Islet precursor cell (in vitro differentiated cells): ENCODE data around the gene GADL1.
A peak's percentile ranks its signal among the peaks of the same experiment; 100 is the strongest.

ENCODE experiments used
- DNase-seq: peaks from one replicate; pipeline ENCODE4 v3.0.0-alpha.2; 2018

GADL1 gene

GRCh38 chr3:30691249-30691880 is 203.1 kb downstream of the GADL1 start:
- DNase-seq: no peak

- DNase-seq: no peak
Observed at GRCh38 chr3:30690199-30690598, 204.3 kb downstream of the GADL1 start.

GRCh38 chr3:30688776-30689641 is 205.5 kb downstream of the GADL1 start:
- peak; percentile 86 for DNase-seq

- no peak for DNase-seq
Observed at GRCh38 chr3:30687930-30688570, 206.4 kb downstream of the GADL1 start.

GRCh38 chr3:30686799-30687198 is 207.7 kb downstream of the GADL1 start:
- no peak for DNase-seq

- no peak for DNase-seq
Observed at GRCh38 chr3:30686176-30686575, 208.3 kb downstream of the GADL1 start.

GRCh38 chr3:30685267-30685667 is 209.2 kb downstream of the GADL1 start:
- DNase-seq: no peak

GRCh38 chr3:30684356-30684755 is 210.1 kb downstream of the GADL1 start:
- DNase-seq: no peak

- DNase-seq: peak; percentile 72
Observed at GRCh38 chr3:30683769-30684168, 210.7 kb downstream of the GADL1 start.

- no peak for DNase-seq
Observed at GRCh38 chr3:30682434-30683155, 211.9 kb downstream of the GADL1 start.

GRCh38 chr3:30681649-30682211 is 212.7 kb downstream of the GADL1 start:
- peak; percentile 75 for DNase-seq

GRCh38 chr3:30680789-30681648 is 213.4 kb downstream of the GADL1 start:
- DNase-seq: peak; percentile 58

- DNase-seq: no peak
Observed at GRCh38 chr3:30679045-30679444, 215.4 kb downstream of the GADL1 start.

GRCh38 chr3:30677347-30677685 is 217.1 kb downstream of the GADL1 start:
- DNase-seq: no peak

- no peak for DNase-seq
Observed at GRCh38 chr3:30676424-30677346, 217.8 kb downstream of the GADL1 start.
